GM12892 (cell line): Measurements from ENCODE around the gene LRFN2.

Experiments used
- POLR2A ChIP-seq: IDR thresholded peaks from 2 replicates; pipeline ENCODE4 v1.6.1; 2011; ENCODE audit warnings: low read depth, low read length, control low read depth
- POLR2AphosphoS5 ChIP-seq: IDR thresholded peaks from 2 replicates; pipeline ENCODE4 v1.6.1; 2011; ENCODE audit warnings: low read depth, low read length, control low read depth
- TAF1 ChIP-seq: IDR thresholded peaks from 2 replicates; pipeline ENCODE4 v1.6.1; 2011; ENCODE audit warnings: low read depth, mild to moderate bottlenecking, control low read depth, low read length, borderline replicate concordance

DNA sequence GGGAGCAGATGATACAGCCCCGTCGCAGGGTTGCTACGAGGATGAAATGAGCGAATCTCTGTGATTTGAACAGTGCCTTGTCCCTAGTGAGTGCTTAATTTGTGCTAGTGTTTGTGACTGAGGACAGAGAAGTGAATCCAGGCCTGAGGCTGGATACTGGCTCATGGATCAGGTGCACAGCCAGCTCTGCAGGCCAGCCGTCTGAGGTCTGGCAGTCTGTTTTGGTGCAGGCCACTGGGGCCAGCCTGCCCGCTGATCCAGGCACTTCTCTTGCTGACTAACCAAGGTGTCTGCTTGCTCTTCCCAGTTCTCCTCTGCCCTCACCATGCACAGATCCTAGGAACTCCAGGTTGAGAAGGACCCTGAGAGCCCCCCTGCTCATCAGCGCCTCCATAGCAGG is 181.0 kb downstream of the LRFN2 start:
- TF ChIP-seq POLR2A = no peak
- no peak for TF ChIP-seq POLR2AphosphoS5
- TF ChIP-seq TAF1 = no peak
